IMR-90 (cell line): ENCODE measurements around the gene C1orf159. TPM values are rescaled to one million over a fixed set of nuclear protein-coding genes. Genes with fewer than 3 reads are reported as not detected.

Experiments
- BHLHE40 ChIP-seq: fragments of 150-350 bp; IDR thresholded peaks from 2 replicates; pipeline ENCODE4 v1.6.1; 2016; ENCODE audit warnings: mild to moderate bottlenecking, low read depth, low read length
- FOS ChIP-seq: fragments of 150-350 bp; IDR thresholded peaks from 2 replicates; pipeline ENCODE4 v1.6.1; 2016; ENCODE audit warnings: low read depth, low read length
- MAFK ChIP-seq: IDR thresholded peaks from 2 replicates; pipeline ENCODE4 v1.6.1; 2012; ENCODE audit warnings: low read depth, low read length, improper control_type of control experiment
- MXI1 ChIP-seq: IDR thresholded peaks from 2 replicates; pipeline ENCODE4 v1.6.1; 2012; ENCODE audit warnings: low read depth, mild to moderate bottlenecking, low read length, moderate library complexity, borderline replicate concordance
- polyA plus RNA-seq, 3 experiments: library from polyadenylated mRNA; depleted of rRNA; stranded (reverse); fragments of >200 nt; gene quantifications; 2 replicates each; pipeline ENCODE4 v1.2.3, GENCODE V29; 2012; ENCODE audit warnings: low replicate concordance in 1 of 3
- total RNA-seq: library from RNA; depleted of rRNA; stranded (reverse); fragments of >200 nt; gene quantifications from 2 replicates; pipeline ENCODE4 v1.2.3, GENCODE V29; 2012
- TF ChIP-seq, protein P1 (sequence below): fragments of 150-350 bp; IDR thresholded peaks from 2 replicates; pipeline ENCODE4 v1.6.1; 2017; ENCODE audit warnings: mild to moderate bottlenecking, antibody characterized with exemption, low read length, low read depth

C1orf159 gene
- total and polyA plus RNA-seq, 2 of the 4 experiments (the other 2 are of a cell fraction): 2.9 to 12.6 TPM

GRCh38 chr1:1117469-1117831 lies 1.6 kb upstream of the C1orf159 start (continued):
- TF ChIP-seq, protein P1, sequence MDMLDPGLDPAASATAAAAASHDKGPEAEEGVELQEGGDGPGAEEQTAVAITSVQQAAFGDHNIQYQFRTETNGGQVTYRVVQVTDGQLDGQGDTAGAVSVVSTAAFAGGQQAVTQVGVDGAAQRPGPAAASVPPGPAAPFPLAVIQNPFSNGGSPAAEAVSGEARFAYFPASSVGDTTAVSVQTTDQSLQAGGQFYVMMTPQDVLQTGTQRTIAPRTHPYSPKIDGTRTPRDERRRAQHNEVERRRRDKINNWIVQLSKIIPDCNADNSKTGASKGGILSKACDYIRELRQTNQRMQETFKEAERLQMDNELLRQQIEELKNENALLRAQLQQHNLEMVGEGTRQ: no peak
- TF ChIP-seq MAFK: no peak
- no peak for TF ChIP-seq MXI1
- TF ChIP-seq BHLHE40: no peak
- TF ChIP-seq FOS: no peak
